ENCODE data around the gene DRD3. TPM values are rescaled to one million over a fixed set of nuclear protein-coding genes. Genes with fewer than 3 reads are reported as not detected.
A peak's percentile ranks its signal among the peaks of the same experiment; 100 is the strongest.

The DRD3 gene
- total and polyA plus RNA-seq, 2 experiments from 2014 or later, result not detected

- in situ Hi-C loops (cut with MboI), result no loop called here
- peaks cover 31% of the 10 kb centered on the region for H3F3A ChIP-seq (ENCODE audit: insufficient read depth)
- H3K27ac ChIP-seq, result no peak overlapping the region
- H2AFZ ChIP-seq, result no peak overlapping the region
- H3K4me3 ChIP-seq, result no peak overlapping the region
- H3K36me3 ChIP-seq (ENCODE audit: low read depth), result no peaks in the 10 kb centered on the region
- DNase-seq, result no peak
- WGBS, 2 experiments (ENCODE audit: low coverage in 1 of 2, low lambda C conversion rate in 2 of 2, missing lambda C conversion rate in 2 of 2), result 95 to 98% methylated on average over 3 of the region's 3 CpGs
- peaks cover 18% of the 10 kb centered on the region; the same call in 1 of the 2 replicates for H3K4me1 ChIP-seq (ENCODE audit: insufficient read depth)
- H3K27me3 ChIP-seq (replicated peaks; ENCODE audit: insufficient read depth), result no peaks in the 10 kb centered on the region
- no peaks in the 10 kb centered on the region for H3K9me2 ChIP-seq (ENCODE audit: insufficient read depth)
- H3K9me3 ChIP-seq (ENCODE audit: low read depth), result no peaks in the 10 kb centered on the region
- H3K4me2 ChIP-seq (ENCODE audit: unreplicated experiment), result no peak overlapping the region
- no peaks in the 10 kb centered on the region for H4K20me1 ChIP-seq (ENCODE audit: insufficient read depth)
- TF ChIP-seq EZH2 (IDR thresholded peaks at IDR 0.05; ENCODE audit: insufficient read depth, poor library complexity, severe bottlenecking), result no peak
- no peak for TF ChIP-seq EZH2phosphoT487 (IDR thresholded peaks at IDR 0.05; ENCODE audit: insufficient read depth, low read depth)
- no peaks in the 10 kb centered on the region for H3K79me2 ChIP-seq (ENCODE audit: insufficient read depth)
- no peak overlapping the region for H3K9ac ChIP-seq
Measured at GRCh38 chr3:114218006-114218405, 39.2 kb upstream of the DRD3 start.

DNA sequence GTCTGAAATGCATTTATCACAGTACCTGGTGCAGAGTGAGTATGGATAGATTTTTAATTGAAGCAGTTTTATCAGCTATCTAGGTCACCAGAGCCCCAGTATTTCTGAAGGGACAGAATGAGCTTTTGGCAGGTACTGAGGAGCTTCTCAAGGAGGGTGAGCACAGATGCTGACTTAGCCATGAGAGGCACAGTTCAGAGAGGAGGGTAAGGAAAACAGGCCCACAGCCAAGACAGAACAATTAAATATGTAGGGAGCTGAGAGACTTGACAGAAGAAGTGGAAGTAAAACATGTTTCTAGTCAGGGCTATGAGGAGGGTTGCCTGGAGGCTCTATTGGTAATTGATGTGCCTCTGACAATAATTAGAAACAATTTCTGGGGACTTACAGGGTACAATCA is 38.4 kb upstream of the DRD3 start:
- Histone ChIP-seq H3K79me2 (ENCODE audit: insufficient read depth) (no peaks in the 10 kb centered on the region), H3K4me2 (ENCODE audit: unreplicated experiment) (no peak overlapping the region), H2AFZ (no peak overlapping the region), H3F3A (ENCODE audit: insufficient read depth) (peaks cover 31% of the 10 kb centered on the region), H3K27me3 (replicated peaks; ENCODE audit: insufficient read depth) (no peaks in the 10 kb centered on the region), H3K9me3 (ENCODE audit: low read depth) (no peaks in the 10 kb centered on the region), H3K9me2 (ENCODE audit: insufficient read depth) (no peaks in the 10 kb centered on the region), H3K36me3 (ENCODE audit: low read depth) (no peaks in the 10 kb centered on the region), H3K4me3 (no peak overlapping the region), H3K9ac (no peak overlapping the region), H4K20me1 (ENCODE audit: insufficient read depth) (no peaks in the 10 kb centered on the region), H3K4me1 (ENCODE audit: insufficient read depth) (peaks cover 18% of the 10 kb centered on the region; the same call in 1 of the 2 replicates), H3K27ac (no peak overlapping the region)
- no peak for DNase-seq
- in situ Hi-C loops (cut with MboI), result no loop called here
- no peak for TF ChIP-seq EZH2 (IDR thresholded peaks at IDR 0.05; ENCODE audit: insufficient read depth, poor library complexity, severe bottlenecking)
- TF ChIP-seq EZH2phosphoT487 (IDR thresholded peaks at IDR 0.05; ENCODE audit: insufficient read depth, low read depth), result no peak

DNA sequence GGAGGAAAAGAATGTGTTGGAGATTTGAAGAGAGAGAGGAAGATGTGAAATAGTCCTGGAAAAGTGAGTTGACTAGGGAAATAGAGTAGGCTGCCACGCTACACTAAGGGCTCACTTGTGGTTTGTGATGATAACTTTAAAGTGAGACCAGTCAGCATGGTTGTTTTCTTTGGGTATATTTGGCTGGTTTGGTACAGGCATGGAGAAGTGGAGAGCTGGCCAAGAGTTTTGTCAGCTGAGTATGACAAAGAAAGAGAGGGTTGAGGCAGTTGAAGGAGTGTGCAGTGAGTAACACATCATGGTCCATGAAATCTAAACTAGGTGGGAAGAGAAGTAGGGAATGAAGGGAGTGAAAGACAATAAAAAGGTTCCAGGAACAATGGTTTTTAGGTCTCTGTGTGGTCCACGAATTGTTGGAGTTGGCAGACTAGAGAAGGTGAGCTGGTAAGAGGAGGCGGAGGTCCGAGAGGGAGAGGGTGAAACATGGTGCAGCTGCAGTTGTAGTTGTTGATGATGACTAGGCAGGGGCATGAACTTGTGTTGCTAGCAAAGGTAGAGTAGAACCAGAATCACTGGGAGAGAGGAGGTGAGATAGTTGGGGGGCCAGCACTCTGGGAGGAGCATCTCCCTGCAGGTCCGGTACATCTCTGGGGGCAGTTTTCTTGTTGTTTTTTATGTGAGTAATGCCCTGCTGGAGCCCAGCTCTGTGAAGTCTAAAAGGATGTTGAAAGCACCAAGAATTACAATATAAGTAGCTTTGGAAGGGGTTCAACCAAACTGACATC is 37.5 kb upstream of the DRD3 start:
- no peaks in the 10 kb centered on the region for H4K20me1 ChIP-seq (ENCODE audit: insufficient read depth)
- DNase-seq, result peak; percentile 73
- TF ChIP-seq EZH2phosphoT487 (IDR thresholded peaks at IDR 0.05; ENCODE audit: insufficient read depth, low read depth) (no peak), EZH2 (IDR thresholded peaks at IDR 0.05; ENCODE audit: insufficient read depth, poor library complexity, severe bottlenecking) (no peak)
- H2AFZ ChIP-seq, result no peak overlapping the region
- no peaks in the 10 kb centered on the region for H3K79me2 ChIP-seq (ENCODE audit: insufficient read depth)
- H3K4me2 ChIP-seq (ENCODE audit: unreplicated experiment), result no peak overlapping the region
- no peaks in the 10 kb centered on the region for H3K36me3 ChIP-seq (ENCODE audit: low read depth)
- no peaks in the 10 kb centered on the region for H3K27me3 ChIP-seq (replicated peaks; ENCODE audit: insufficient read depth)
- in situ Hi-C loops (cut with MboI), result no loop called here
- peak overlapping the region; percentile 37 for H3K27ac ChIP-seq
- whole genome bisulfite sequencing, 2 experiments (ENCODE audit: low coverage in 1 of 2, low lambda C conversion rate in 2 of 2, missing lambda C conversion rate in 2 of 2), result 76% methylated on average over 5 of the region's 5 CpGs
- H3K9me3 ChIP-seq (ENCODE audit: low read depth), result no peaks in the 10 kb centered on the region
- peaks cover 18% of the 10 kb centered on the region; the same call in 1 of the 2 replicates for H3K4me1 ChIP-seq (ENCODE audit: insufficient read depth)
- H3K4me3 ChIP-seq, result no peak overlapping the region
- H3K9me2 ChIP-seq (ENCODE audit: insufficient read depth), result no peaks in the 10 kb centered on the region
- no peak overlapping the region for H3K9ac ChIP-seq
- H3F3A ChIP-seq (ENCODE audit: insufficient read depth), result peaks cover 31% of the 10 kb centered on the region

GRCh38 chr3:114214542-114215341 is 35.9 kb upstream of the DRD3 start:
- peak overlapping the region; percentile 63 for H3K4me3 ChIP-seq
- H3K79me2 ChIP-seq (ENCODE audit: insufficient read depth), result no peaks in the 10 kb centered on the region
- 72 to 75% methylated on average over 6 of the region's 6 CpGs for WGBS, 2 experiments (ENCODE audit: low coverage in 1 of 2, low lambda C conversion rate in 2 of 2, missing lambda C conversion rate in 2 of 2)
- TF ChIP-seq EZH2phosphoT487 (IDR thresholded peaks at IDR 0.05; ENCODE audit: insufficient read depth, low read depth), result no peak
- TF ChIP-seq EZH2 (IDR thresholded peaks at IDR 0.05; ENCODE audit: insufficient read depth, poor library complexity, severe bottlenecking), result no peak
- peak overlapping the region; percentile 74 for H3K27ac ChIP-seq
- H4K20me1 ChIP-seq (ENCODE audit: insufficient read depth), result no peaks in the 10 kb centered on the region
- H3K27me3 ChIP-seq (replicated peaks; ENCODE audit: insufficient read depth), result no peaks in the 10 kb centered on the region
- in situ Hi-C loops (cut with MboI), result no loop called here
- peak overlapping the region; percentile 67 for H3K9ac ChIP-seq
- no peak for DNase-seq
- peaks cover 18% of the 10 kb centered on the region; the same call in 1 of the 2 replicates for H3K4me1 ChIP-seq (ENCODE audit: insufficient read depth)
- no peaks in the 10 kb centered on the region for H3K36me3 ChIP-seq (ENCODE audit: low read depth)
- peak overlapping the region; percentile 56 for H2AFZ ChIP-seq
- no peaks in the 10 kb centered on the region for H3K9me2 ChIP-seq (ENCODE audit: insufficient read depth)
- H3K9me3 ChIP-seq (ENCODE audit: low read depth), result no peaks in the 10 kb centered on the region
- peak overlapping the region; percentile 74 for H3K4me2 ChIP-seq (ENCODE audit: unreplicated experiment)
- peaks cover 31% of the 10 kb centered on the region for H3F3A ChIP-seq (ENCODE audit: insufficient read depth)

All from GM23248 (cell line).